GM19463 (cell line): ENCODE data around the gene GOT2.
"Not testable (repeated sequence)": the region's sequence is repeated elsewhere in the genome, so short reads cannot be mapped to it uniquely, and the experiment has no call there.

Experiments
- ATAC-seq: cut with Tn5 transposase; IDR thresholded peaks from one replicate; pipeline ENCODE4 v1.9.1; 2021; ENCODE audit warnings: mild to moderate bottlenecking, moderate library complexity; ENCODE audit not compliant: unreplicated experiment

Gene GOT2

DNA sequence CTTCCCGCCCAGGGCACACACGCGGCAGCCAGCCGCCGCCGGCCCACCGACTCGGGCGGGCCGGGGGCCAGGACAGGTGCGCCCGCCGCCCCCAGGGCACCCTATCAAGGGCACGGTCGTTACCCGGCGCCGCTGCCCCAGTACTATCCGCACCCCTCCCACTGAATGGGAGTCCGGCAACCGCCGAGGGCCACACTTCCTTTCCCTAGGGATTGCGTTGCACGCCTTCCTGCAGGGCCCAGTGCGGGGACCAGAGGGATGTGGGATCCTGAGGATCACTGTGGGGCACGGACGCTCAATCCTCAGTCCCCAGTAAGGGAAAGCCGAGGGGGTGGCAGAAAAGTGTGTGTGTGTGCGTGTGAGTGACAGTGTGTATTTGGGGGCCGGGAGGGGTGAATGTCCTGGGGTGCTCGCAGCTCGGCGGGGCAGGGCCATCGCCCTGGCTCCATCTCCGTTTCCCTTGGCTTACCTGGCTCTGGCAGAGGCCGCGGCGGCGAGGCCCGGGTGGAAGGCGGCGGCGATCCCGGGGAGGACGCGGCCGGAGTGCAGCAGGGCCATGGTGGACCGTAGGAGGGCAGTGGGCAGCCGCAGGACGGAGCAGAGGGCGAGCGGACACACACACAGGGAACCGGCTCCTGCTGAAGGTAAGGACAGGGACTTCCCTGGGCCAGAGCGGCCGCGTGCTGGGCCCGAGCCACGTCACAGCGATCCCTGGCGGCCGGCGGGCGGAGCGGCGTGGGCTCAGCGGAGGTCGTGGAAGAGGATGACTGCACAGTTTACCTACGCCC is at the start of gene GOT2:
Gene GOT2, minus strand, starts transcription at position 646 of the 788 bp plus-strand sequence. Its CDS starts 88 bp downstream, at position 558.
- peak; percentile 93 for ATAC-seq

DNA sequence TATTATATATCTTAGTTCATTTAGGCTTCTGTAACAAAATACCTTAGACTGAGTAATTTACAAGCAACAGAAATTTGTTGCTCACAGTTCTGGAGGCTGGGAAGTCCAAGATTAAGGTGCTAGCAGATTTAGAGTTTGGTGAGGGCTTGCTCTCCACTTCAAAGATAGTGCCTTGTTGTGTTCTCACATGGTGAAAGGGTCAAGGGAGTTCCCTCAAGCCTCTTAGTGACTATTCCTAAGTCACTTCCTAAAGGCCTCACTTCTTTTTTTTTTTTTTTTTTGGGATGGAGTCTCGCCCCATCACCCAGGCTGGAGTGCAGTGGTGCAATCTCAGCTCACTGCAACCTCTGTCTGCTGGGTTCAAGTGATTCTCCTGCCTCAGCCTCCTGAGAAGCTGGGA is 45.2 kb upstream of the GOT2 start:
- ATAC-seq = not testable (repeated sequence)

DNA sequence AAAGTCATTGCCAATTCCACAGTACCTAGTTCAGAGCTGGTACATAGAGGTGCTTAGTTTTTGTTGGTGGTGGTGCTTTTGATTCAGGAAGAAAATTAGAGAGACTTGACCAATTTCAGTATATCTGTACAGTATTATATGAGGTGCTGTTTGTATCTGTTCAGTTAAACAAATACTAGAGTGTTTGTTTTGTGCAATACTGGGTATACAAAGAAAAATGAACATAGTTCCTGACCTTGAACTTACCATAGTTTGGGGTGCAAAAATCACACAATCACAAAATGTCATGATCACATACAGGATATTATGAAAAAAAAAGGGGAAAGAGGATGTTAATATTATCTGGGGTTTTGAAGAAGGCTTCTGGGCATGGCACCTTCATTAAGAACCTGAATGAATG is 39.8 kb upstream of the GOT2 start:
- ATAC-seq = no peak

DNA sequence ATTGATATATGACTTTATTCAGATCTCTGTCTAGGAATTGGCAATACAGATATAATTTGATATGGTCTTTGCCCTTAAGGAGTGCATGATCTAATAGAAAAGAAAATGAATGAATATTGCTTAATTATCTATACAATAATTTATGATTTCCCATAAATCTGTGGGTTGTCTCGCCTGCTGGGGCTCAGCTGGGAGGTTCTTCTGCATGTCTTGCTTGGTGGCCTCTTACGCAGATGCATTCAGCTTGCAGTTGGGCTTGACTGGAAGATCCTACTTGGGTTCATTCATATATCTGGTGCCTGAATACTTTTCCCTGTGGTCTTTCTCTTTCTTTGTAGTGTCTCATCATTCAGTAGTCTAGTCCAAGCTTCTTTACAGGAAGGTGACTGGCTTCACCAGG is 34.0 kb upstream of the GOT2 start:
- no peak for ATAC-seq

DNA sequence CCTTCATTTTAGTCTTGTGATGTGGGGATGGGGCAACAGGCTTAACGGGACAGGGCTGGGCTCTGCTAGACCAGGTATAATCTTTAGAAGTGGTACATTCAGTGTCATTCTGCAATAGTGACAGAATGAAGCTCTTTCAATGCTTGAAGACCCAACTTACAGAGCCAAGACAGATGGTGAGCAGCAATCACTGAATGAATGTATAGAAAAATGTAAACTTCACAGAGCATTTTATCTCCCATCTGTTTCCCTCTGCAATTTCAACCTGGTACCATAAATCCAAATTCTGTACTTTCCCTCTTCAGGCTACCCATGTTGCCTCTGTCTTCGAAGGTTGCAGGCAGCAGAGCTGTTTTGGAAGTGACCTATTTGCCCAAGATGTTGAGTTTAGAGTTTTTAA is 33.5 kb upstream of the GOT2 start:
- no peak for ATAC-seq

DNA sequence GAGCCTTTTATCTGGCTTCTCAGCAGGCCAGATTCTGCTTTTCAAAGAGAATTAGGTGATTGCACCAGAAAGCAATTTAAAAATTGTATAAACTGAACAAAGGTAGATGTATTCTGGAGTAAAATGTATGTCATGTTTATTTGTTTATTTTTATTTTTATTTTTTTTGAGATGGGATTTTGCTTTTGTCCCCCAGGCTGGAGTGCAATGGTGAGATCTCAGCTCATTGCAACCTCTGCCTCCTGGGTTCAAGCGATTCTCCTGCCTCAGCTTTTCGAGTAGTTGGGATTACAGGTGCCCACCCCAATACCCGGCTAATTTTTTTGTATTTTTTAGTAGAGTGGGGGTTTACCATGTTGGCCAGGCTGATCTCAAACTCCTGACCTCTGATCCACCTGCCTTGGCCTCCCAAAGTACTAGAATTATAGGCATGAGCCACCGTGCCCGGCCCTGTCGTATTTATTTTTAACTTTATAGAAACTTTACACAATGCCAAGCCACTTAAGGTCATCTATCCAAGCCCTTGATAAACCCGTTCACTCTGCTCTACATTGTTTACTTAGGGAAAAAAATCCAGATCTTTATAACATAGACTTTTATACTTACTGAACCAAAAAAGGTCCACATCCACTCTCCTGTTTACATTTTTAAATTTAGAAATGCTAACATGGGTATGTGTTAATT is 22.7 kb upstream of the GOT2 start:
- no peak for ATAC-seq

DNA sequence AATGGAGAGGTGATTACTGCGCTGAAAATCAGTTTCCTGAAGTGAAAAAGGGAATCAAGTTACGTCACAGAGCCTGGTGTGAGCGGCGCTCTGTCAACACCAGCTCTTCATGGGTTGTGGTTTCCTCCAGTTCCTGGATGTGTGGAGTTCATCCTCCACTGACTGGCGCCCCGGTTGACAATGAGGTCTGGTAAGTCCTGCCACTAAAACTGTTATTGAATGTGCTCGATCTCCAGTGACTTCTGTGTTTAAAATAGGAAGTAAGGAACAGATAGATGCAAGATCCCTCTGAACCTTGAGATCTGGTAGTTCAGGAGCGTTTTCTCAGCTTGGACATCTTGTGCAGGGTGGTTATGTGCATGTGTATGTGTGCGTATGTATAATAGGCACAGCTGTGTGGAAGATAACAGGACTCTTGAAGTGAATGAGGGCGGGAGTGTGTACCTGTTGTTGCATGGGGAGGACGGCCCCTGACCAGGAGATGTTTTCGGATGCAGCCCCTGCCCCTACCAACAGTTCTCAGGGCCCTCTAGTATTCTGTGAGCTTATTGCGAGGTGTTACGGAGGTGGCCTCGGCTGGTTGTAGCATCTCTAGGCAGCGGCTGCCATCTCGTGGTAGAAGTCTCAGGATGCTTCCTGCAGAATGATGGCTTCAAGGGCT is 22.0 kb upstream of the GOT2 start:
- ATAC-seq = peak; percentile 95

DNA sequence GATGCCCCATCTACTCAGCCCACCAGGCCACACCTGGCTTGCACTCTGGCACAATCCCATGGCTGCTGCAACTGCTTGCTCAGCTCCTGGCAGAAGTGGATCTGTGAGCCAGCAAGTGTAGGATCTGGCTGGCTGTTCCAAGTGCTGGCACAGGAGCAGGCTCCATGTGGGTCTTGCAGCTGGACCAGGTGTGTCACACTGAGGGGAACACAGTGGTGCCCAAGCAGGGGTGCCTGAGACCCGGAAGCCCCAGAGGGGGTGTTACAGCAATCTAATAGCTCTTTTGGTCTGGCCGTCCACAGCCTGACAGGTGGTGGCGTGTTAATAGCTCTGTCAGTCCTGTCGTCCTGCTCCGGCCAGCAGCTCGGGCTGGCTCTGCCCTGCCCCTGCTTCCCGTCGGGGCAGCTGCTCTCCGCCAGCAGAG is 19.6 kb upstream of the GOT2 start:
- ATAC-seq = no peak

DNA sequence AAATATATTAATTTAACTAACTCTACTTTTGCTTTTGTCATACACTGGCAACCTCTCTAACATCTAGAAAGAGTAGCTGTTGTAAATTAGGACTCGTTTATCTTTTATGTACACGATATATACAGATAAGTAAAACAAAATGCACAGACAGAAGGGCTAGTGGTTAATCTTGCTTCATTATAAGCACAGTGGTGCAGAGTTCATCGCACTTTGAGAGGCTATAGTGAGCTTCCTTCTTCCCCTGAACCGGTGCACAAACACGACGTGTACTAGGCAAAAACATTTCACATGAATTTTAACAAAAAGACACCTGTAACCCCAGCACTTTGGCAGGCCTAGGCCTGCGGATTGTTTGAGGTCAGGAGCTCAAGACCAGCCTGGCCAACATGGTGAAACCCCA is 10.4 kb upstream of the GOT2 start:
- no peak for ATAC-seq

DNA sequence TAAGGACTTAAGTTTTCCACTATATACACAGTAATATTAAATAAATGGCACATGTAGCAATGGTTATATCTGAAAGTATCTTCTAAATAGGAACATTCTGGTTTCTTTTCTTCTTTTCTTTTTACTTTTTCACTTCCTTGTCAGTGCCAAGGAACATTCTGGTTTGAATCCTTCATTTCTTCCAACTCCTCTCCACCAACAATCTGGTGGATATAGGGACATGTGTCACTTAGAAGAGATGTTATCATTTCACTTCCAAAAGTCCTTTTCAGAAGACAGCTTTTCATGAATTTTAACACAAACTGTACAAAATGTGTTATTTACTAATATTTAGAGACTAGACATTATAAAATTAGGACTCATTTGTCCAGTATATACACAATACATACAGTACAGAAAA is 7.9 kb upstream of the GOT2 start:
- no peak for ATAC-seq

DNA sequence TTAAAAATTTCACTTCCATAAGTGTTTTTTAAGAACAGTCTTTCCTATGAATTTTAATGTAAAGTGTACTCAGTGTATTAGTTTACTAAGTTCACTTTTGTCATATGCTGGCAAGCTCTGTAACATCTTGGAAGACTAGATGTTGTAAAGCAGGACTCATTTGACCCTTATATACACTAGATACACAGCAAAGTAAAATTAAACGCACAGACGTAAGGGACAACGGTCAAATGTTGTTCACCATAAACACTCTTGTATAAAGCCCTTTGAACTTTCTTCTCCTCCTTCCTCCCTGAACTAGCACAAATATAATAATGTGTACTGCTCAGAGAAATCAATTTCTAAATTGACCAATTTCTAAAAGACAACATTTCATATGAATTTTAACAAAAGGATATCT is 7.0 kb upstream of the GOT2 start:
- ATAC-seq = no peak

DNA sequence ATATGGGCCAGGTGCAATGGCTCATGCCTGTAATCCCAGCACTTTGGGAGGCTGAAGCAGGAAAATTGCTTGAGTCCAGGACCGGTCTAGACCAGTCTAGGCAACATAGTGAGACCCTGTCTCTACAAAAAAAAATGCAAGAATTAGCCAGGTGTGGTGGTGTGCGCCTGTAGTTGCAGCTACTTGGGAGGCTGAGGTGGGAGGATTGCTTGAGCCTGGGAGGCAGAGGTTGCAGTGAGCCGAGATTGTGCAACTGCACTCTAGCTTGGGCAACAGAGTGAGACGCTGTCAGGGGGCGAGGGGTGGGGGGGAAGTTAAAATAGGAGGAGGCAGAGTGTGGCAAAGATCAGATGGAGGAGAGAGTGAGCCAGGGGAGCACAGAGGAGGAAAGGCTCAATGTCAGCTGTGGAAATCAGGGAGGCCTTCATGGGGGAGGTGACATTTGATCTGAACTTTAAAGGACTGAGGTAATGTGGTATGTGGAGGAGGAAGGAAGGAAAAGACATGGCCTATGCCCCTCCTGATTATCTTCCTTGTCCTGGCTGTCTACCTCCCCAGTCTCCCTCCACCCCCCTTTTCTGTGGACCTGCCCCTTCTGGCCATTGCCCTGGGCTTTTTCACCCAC is 4.7 kb upstream of the GOT2 start:
- no peak for ATAC-seq

DNA sequence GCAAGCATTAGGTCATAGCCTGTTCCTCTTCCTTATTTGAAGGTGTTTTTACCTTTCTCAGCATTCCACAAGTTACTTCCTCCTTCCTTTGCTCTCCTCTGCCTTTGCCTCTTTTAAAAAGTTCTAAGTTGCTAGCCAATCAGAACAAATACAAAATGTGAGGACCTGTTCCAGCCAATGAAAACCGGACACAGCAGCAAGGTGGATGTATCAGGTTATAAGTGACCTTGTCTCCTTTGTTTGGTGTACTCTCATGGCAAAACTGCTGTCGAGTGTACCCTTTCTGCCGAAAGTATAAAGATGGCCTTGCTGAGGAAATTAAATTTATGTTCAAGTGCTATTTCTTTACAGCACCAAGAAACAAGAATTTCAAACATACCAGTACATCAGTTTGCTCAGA is 2.2 kb upstream of the GOT2 start:
- ATAC-seq = not testable (repeated sequence)

DNA sequence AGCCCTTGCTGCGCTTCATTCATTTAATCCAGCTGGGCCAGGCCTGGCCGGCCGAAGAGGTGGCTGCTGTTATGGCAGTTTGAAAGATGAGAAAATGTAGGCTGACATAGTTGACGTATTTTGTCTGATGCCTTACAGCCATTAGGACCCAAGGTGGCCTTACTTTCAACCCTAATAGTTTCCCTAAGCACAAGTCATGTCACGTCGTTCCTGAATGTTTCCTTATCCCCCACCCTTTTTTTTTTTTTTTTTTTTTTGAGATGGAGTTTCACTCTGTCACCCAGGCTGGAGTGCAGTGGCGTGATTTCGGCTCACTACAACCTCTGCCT is 307 bp upstream of the GOT2 start:
- no peak for ATAC-seq

DNA sequence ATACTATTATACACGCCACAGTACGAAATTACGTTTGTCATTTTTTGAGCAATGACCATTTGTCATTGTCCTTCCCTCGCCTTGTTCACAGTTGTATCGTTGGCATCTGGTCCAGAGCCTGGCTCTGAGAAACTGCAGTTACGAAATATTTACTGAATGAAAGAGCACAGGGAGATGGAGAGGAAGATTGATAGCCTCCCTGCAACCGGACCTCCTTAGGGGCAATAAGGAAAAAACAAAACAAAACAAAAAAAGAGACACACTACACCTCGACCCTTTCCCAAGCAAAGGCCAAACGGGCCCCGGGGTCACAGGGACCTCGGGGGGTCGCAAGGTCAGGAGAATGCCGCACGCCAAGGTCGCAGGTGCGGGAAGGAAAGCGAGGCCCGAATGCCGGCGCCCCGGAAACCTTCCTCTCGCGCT is 857 bp downstream of the GOT2 start:
- no peak for ATAC-seq

DNA sequence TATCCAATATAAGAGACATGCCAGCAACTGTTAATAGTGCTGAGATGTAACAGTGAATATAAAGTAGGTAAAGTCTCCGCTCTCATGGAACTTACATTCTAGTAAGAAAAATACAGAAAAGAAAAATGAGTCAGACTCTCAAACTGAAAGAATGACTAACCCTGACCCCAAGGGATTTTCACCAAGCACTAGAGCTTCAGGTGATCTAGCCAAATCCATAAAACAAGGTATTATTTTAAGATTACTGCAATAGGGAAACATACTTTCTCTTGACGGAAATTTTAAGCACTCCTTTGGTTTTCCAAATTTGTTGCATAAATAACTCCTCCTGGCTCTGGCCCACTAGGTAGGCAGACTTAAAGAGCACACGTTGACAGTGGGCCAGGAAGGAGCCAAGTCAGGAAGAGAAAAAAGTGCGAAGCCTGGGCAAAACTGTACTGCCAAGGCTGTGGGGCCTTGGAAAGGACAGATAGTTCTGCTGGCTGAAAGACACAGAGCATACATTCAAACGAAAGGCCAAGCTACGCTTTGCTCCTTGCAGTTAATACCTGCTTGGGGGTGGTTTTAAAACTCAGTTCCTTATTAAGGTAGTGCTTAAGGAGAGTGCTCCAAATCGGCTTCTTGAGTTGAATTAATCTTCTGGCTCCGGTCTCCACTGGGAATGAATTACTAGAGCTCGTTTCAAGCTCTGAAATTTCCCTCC is 1.4 kb downstream of the GOT2 start:
- peak; percentile 40 for ATAC-seq

DNA sequence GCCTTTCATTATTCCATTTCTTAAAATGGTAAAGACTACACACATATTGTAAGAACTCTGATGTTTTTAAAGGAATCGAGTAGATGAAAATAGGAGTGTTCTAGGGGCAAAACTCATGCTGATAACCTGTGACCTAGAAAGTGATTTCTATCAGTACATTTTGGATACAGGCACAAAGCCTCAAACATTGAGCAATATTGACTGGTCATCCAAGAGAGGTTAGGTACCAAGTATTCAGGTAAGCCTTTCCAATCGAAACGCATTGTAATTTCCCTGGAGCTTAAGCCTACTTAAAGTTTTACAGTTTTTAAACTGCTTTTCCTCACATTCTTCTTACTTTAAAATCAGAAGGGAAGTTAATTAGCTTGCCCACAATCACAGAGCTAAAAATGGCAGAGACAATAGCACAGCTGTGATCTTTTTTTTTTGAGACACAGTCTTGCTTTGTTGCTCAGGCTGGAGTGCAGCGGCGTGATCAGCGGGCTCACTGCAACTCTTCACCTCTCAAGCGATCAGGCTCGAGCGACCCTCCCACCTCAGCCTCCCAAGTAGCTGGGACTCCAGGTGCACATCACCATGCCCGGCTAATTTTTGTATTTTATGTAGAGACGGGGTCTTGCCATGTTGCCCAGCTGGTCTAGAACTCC is 3.3 kb downstream of the GOT2 start:
- no peak for ATAC-seq

DNA sequence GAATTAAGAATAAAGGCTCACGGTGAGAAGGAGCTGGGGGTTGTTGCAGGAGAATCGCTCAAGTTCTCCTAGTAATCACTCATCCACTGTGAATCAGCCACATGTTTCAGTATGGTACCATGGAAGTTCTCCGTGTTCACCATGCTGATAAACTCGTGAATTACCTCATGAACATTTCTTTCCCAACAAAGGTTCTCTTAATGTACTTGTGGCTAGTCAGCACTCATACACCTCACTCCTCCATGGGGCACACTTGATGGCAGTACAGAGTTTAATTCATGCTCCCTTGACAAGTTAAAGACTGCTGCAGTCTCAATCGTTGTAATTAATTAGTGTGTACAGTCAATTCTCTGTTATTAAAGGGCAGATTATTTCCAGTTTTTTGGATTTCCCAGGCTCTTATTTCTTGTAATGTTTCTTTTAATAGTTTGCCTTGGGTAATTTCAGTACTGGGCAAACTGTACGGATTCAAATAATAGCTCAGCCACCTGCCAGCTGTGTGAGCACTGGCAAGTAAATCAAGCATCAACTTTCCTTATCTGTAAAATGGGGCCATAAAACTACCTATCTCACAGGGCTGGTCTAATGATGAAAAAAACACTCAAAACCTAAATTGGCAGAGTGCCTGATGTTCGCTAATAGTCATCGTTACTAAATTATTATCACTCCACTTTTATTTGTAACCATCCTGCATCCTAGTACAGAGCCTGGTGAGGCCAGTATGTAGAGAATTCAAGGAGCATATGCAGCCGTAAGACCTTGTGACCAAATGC is 6.1 kb downstream of the GOT2 start:
- no peak for ATAC-seq

DNA sequence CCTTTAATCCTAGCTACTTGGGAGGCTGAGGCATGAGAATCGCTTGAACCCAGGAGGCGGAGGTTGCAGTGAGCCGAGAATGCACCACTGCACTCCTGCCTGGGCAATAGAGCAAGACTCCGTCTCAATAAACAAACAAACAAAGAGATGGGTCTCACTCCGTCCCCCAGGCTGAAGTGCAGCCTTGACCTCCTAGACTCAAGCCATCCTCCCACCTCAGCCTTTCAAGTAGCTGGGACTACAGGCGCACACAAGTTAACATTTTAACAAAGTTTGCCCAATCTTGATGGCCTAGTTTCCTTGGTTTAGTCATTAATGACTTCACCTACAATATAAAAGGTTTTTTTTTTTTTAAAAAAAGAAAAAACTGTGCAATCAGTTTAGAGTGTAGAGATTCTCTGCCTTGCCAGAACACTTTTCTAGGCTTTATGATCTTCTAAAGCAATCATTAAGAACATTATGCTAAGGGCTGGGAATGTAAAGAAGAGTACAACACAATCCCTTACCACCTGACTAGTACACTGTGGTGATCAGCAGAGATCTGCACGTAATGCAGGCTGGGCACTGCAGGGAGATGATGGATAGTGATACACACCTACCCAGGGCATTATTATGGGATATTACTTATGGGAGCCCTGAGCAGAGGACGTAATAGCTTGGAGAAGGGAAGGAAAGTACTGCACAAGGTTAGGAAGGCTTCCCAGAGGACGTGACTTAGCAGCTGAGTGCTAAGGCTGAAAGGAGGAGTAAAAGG is 6.9 kb downstream of the GOT2 start:
- ATAC-seq = no peak
